Neural cell (in vitro differentiated cells): Measurements from ENCODE around the gene RCHY1.

ENCODE experiments used
- CTCF ChIP-seq: fragments of 450-650 bp; IDR thresholded peaks from 2 replicates; pipeline ENCODE4 v1.5.1; 2014; ENCODE audit warnings: antibody characterized with exemption, mild to moderate bottlenecking, moderate library complexity; ENCODE audit not compliant: poor library complexity, severe bottlenecking
- EP300 ChIP-seq: fragments of 450-650 bp; conservative IDR thresholded peaks from 2 replicates; pipeline ENCODE4 v1.6.1; 2014; ENCODE audit warnings: antibody characterized with exemption, mild to moderate bottlenecking, moderate library complexity; ENCODE audit not compliant: poor library complexity, severe bottlenecking
- EZH2 ChIP-seq: fragments of 200-600, 300-800 bp; shearing (Covaris generic), sonication (generic); IDR thresholded peaks from 2 replicates; pipeline ENCODE4 v1.6.1; 2014; ENCODE audit warnings: antibody characterized with exemption, low read length, borderline replicate concordance, mild to moderate bottlenecking; ENCODE audit not compliant: insufficient read depth, poor library complexity, severe bottlenecking
- RAD21 ChIP-seq: fragments of 450-650 bp; conservative IDR thresholded peaks from 2 replicates; pipeline ENCODE4 v1.6.1; 2014; ENCODE audit warnings: antibody characterized with exemption, mild to moderate bottlenecking, moderate library complexity

GRCh38 chr4:75544870-75545269 lies 30.7 kb upstream of the RCHY1 start:
- TF ChIP-seq CTCF (no peak), EZH2 (no peak), EP300 (no peak), RAD21 (no peak)
